Measurements from ENCODE around the gene ZC3H4.
"Not testable (repeated sequence)": the region's sequence is repeated elsewhere in the genome, so short reads cannot be mapped to it uniquely, and the experiment has no call there.

ZC3H4 gene

DNA sequence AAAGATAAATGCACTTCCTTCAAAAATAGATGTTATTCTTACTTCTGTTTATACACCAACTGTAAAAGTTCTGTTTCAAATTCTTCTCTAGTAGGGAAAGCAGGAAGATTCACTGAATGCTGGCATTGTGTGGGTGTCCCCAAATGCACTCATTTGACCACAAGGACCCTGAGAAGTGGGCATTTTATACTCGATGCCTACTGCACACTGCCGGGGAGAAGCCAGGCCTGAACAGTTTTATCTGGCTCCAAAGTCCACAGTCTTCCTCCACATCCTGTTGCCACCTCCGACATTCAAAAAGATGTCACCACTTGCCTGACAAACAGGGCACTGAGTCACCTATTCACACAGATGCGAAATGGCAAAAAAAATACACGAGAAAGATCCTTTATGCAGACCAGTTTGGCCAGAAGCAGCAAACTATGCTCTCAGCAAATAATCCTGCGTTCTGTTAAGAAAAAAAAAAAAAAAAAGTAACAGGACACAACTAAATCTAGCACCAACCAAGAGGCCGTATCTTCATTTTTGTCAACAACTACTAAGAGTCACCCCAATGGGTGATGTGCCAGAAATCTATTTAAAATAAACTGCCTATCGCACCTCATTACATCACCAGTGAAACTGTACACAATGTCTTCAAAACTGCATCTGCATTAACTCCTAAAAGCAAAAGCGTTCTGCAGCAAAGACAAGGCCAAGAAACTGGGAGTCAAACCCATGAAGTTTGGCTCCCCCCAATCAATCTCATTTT is 6.2 kb downstream of the ZC3H4 start:
- peak; percentile 26 to 43 for ATAC-seq

DNA sequence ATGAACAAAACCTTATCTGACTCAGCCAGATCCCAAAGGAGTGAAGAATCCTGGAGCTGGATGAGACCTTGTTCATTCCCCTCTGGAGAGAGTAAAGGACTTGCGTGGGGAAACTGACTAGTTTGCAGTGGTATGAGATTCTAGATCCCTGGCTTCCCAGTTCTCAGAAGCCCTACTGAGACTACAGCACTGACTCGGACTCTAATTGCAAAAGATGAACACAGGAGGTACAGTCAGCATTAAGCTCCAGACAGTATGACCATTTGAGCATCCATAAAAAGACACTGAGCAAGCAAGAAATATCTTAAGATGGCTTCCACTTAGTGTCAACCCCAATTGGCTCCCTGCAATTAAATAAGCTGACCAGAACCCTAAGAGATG is 6.8 kb downstream of the ZC3H4 start:
- no peak for ATAC-seq

DNA sequence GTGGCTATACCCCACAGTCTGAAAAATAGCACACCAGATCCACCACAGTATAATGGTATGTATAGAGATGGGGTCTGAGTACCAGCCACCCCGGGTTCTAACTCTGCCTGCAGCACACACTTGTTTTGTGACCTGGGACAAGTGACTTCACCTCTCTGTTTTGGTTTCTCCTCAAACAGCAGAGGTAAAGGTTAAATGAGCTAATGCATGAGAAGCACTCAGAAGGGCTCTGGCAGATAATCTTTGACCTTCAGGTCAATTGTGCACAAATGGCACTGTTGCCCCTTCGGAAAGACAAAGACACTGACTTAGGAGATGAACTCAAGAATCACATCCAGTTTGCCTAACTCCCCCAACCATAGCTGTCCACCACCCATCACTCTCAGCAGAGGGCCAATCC is 7.7 kb downstream of the ZC3H4 start:
- ATAC-seq = no peak

DNA sequence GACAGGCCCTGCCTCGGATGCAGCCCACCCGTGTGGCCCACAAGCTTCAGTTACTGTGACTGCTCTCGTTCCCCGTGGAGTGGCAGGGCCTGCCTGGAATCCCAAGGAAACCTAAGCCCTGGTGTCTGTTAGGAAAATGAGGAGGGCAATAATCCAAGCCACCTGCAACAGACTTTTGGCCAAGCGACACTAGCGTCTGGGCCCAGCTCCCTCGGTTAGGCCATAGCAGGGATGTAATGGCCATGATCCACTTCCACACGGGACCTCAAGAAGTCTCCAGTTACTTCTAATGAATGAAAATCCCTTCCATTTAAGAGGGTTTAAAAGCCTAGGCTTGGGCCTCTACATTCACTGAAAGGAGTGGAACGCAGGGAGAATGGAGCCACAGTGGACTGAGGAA is 8.9 kb downstream of the ZC3H4 start:
- no peak for ATAC-seq

DNA sequence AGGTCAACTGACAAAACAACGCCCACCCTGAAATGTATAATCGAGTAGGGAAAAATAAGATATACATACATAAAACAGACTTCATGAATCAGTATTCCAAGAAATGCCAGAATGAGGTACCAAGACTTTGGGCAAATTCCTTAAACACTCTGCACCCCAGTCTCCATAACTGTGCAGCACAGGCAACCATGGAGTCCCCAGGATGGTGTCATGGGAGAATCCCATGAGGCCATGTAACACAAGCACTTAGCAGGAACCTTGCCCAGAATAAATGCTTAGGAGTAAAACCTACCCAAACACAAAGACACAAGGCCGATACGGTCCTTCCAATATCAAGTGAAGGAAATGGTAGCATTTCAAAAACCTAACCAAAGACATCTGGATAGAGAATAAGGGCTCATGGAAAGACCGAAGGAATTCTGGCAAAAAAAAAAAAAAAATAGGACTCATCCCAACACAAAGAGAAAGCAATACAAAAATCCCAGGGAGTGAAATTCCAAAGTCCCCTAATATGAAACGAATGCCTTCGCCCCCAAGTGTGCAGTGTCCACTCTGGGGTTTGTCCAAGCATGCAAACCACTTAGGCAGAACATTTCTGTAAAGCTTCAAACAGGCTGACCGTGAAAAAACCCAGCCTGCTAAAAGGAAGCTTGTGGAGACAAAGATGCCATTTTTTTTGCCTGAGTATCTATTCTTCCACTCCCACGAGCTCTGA is 11.1 kb downstream of the ZC3H4 start:
- ATAC-seq = no peak

DNA sequence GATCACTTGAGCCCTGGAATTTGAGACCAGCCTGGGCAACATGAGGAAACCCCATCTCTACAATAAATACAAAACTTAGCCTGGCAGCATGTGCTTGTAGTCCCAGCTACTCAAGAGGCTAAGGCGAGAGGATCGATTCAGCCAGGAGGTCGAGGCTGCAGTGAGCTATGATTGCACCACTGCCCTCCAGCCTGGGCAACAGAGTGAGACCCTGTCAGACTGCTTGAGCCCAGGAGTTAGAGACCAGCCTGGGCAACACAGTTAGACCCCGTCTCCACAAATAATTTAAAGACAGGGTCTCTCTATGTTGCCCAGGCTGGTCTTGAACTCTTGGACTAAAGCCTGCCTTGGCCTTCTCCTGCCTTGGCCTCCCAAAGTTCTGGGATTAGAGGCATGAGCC is 12.5 kb downstream of the ZC3H4 start:
- not testable (repeated sequence) for ATAC-seq

DNA sequence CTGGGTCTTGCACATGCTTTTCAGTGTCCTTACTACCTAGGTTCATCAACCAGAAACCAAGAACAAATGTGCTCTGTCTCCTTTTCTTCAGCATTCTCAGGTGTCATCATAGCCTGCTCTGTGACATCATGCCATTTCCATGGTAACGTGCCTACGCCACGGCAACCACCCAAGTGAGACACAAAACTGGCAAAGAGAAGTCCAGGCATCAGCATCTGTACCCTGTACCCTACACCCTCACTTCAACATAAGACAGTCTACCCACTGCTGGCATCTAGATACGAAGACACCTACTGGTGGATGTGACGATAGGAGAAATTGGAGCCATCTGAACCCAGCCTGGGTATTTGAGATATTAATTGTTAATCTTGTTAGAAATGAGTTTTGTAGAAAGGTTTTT is 13.3 kb downstream of the ZC3H4 start:
- peak in 1 of 2 donors; percentile 56 for ATAC-seq

DNA sequence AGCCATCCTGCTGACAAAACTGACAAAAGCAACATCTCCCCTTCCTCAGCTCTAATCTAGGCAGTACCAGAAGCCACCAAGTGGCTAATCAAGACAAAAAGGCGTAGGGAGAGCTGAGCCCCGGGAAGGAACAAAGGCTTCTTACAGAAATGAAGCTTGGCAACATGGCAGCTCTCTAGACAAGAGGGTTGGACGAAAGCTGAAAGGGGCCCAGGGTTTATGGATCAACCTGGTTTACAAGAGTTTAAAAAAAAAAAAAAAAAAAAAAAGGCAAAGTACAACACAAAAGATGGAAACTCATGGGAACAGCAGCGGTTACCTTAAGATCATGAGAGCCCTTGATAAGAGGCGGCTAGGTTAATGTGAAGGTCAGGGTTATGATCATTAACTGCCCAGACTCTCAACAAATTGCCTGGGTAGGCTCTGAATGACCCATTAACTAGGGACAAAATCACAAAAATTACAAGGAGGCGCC is 14.0 kb downstream of the ZC3H4 start:
- no peak for ATAC-seq

DNA sequence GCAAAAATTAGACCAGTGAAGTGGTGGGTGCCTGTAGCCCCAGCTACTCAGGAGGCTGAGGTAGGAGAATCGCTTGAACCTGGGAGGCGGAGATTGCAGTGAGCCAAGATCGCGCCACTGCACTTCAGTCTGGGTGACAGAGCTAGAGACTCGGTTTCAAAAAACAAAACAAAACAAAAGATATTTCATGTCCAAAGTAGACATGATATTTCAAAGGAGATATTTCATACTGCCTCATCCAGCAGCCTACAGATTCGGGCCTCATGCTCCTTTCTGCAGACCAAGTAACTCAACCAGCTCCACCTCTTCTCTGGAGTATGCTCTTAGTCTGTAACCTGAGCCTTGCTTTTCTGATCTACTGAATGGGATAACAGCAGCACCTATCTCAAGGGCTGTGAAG is 15.0 kb downstream of the ZC3H4 start:
- no peak for ATAC-seq

DNA sequence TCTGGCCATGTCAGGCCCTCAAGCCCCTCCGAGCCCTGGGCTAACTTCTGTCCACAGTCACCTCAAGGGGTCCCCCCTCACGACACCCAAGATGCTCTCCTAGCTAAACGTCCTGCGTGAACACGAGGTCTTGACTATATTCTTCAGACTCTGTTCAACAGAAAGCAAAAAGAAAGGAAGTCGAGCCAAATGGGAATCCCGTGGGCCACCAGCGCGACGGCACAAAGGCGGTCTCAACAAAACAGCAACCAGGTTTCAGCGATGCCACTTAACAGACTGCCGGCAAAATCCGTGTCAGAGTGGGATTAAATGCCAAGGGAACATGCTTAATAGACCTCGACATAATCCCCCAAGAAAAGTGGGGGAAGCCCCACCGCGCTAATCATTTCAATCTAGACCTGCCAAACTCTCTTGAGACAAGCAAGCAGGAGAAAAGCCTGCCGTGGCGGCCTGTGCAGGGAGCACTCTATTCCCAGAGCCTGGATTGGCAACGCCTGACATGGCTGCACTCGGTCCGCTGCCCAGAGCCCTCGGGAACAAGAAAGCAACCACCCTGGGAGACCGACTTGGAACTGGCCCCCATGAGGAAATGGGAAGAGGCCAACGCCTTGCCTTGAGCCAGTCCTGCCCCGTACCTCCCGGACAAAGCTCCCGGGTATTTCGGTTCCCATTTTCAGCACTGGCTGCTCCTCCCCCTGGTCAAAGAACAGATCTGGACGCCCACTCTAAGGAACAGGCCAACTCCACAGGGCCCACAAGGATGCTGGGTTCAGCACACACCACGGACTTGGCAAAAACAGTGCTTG is 16.0 kb downstream of the ZC3H4 start:
- ATAC-seq = no peak

DNA sequence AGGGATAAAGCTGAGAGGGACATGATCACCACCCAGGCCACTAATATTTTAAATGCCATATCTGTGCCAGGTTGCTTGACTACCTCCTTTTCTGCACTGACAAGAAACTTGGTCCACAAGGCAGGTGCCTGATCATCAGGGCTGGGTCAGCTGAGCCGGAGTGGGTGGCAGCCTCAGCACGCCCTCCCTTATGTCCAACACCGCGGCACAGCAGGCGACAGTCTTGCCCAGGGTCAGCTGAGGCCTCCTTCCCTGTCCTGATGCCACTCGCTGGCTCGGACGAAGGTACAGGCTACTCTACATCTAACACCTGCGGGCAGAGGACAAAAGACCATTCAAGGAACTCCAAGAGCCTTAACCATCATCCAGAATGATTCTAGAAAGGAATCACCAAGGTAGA is 16.9 kb downstream of the ZC3H4 start:
- no peak for ATAC-seq

DNA sequence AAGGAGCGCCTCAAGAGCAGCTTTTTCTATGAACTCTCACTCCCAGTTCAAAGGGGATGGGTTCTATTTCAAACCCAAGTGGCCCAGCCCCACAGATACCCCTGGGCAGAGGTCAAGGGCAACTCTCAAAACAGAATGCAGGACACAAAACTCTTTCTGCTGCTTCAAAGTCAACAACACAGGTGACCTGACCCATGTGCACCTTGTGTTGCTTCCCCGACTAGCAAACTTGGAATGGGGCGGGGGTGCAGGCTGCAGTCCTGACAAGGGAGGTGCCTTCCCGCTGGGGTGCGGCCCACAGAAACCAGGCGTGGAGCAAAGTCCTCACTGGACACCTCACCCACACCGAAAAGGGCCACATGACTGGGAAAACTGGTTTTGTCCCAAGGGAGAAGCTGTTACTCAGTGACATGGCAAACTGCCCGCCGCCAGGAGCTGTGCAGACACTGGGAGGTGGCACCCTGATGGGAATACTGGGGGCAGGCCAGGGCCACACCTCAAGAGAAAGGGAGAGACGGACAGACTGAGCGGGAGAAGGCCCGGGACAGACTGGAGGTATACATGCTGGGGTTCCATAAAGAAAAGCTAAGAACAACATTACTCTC is 17.4 kb downstream of the ZC3H4 start:
- no peak for ATAC-seq

DNA sequence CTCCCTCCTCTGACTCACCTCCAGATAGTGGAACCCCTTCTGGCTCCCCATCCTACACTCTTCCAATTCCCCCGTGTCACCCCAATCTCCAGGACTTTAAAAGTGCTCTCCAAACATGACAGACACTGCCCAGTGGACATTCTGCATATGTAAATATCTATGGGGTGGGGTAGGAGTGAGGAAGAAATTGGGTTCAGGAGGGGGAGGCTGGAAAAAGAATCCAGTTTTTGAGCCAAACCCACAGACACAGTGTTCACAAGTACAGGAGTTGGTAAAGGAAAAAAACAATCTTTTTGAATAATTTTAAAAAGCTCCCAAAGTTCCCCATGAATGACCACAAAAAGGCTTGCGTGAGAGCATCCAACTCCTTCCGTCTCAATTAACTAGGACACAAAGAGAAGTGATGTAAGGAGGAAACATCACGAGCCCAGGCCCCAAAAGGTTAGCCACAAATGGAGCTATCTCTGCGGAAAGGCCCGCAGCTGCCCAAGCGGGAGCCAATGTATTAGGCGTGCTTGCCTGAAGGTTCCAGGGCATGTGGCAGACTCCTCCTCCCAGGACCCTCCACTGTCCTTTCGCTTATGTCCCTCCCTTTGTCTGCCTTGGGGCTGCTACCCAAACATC is 18.0 kb downstream of the ZC3H4 start:
- no peak for ATAC-seq

DNA sequence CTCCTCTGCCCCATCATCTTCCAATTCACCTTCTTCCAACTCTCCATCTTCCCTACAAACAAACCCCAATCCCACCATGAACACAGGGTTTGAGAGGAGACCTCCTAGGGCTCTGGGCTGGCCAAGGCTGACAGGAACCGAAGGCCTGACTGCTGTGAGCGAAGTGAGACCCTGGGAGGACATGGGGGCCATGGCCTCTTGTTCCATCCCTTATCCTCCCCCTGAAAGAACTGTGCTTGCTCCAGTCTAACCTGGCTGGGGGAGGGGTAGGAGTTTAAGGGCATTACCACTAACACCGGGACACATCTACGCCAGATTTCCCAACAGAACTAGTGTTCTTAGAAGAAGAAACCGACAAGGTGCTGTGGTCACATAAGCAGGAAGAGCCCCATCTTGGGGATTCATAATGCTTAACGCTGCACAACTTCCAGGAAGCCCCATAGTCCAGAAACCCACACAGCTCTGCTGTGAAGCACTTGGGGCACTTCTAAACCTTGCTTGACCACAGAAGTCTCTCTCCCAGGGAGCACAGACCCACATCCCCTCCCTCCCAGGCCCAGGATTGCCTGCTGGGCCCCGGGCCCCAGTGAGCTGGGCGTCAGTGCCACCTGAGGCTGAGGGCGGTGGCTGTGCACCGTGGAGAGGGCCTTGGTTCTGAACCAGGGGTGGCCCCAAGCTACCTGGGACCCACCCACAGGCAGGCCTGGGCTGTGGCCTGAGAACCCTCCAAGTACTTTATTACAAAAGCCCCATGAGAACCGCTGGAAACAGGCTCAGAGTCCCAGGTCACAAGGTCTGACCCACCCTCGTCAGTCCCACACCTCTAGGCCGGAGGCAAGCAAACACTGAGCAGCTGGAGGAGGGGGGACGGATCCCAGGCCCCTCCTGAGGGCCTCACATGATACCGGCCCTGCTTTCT is 18.8 kb downstream of the ZC3H4 start:
- peak; percentile 61 to 62 for ATAC-seq

DNA sequence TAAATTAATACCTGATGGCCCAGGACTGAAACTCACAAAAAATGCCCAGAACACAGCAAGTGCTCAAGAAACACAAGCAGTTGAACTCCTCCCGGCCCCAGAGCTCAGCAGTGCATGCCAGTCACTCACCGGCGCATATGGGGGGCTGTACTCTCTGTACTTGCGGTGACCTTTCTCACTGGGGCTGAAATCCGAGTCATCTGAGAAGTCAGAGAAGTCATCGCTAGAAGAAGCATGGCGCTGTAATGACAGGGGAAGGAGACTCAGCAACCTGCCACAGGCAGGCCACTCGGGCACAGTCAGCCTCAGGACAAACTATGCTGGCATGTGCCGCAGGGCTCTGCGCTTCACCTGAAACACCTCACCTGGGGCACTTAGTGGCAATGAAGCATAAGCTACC is 19.7 kb downstream of the ZC3H4 start:
- peak; percentile 82 to 86 for ATAC-seq

DNA sequence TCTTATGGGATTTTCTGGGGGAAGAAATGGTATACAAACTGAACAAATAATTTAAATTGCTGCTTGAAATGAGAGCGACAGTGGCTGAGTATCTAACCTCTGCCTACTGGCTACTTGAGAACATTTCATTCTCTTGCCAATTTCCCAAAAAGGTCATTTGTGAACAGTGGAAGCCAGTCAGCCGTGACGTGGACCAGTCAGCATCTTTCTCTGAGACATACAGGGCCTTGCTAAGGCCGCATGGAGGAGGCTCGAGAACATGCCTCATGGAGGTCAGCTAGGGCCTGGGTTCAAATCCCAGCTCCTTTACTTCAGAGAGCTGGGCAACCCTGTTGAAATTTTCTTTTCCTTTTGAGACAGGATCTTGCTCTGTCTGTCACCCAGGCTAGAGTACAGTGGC is 20.3 kb downstream of the ZC3H4 start:
- no peak for ATAC-seq

DNA sequence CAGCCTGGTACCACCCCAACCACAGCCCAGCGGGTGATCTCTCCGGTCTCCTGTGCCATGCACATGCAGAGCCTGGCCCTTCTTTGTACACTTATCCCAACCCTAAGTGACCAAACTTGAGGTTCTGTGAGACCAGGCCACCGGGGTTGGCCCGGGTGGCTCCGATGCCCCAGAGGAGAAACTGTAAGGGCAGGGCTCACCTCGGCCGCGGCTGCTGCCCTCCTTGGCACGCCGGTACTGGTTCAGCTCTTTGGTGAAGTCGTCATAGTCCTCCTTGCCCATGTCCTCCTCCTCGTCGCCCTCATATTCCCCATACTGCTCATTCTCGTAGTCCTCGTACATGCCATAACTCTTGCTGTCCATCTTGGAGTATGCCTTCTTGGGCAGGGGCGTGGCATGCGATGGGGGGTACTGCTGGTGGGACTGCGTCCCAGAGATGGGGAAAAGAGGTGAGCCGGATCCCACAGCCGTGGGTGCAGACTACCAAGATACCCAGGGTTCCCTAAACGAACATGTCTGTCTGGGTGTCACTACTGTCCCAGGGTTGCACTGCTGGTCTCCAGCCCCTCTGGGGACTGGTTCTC is 23.7 kb downstream of the ZC3H4 start:
- ATAC-seq = no peak

DNA sequence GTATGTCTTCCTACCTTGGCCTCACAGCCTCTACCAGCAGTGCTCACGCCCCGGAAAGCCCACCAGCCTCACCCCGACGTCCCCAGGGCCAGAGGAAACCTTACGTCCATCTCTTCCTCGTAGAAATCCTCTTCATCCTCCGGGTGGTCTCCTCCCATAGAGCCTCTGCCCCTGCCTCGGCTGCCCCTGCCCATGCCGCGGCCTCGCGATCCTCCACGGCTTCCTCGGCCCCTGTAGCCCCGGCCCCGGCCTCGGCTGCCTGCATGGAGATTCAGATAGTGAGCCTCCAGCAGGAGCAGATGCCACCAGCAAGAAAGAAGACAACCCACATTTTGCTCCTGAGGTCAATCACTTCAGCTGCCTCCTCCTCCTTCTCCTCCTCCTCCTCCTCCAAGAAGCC is 27.3 kb downstream of the ZC3H4 start:
- no peak for ATAC-seq

DNA sequence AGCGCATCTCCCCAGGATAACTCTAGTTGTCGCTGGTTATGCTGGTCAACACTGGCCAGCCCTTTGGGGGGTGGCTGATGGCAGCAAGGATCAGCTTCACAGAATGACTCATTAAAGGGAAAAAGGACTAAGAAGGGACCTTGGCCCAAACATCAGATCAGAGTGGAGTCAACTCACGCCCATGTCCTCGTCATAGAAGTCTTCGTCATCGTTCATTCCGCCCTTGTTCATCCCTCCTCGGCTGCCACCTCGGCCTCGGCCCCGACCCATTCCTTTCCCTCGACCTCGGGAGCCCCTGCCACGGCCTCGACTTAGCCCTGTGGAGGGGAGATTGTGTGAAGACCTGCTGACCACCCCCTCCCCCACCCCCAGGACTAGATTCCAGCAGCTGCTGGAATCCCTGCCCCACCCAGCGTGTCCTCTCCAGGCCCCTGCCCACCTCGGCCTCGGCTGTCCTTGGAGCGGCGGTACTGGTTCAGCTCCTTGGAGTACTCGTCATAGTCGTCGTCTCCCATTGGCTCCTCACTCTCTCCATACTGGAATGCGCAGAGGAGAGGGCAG is 28.6 kb downstream of the ZC3H4 start:
- ATAC-seq = no peak

DNA sequence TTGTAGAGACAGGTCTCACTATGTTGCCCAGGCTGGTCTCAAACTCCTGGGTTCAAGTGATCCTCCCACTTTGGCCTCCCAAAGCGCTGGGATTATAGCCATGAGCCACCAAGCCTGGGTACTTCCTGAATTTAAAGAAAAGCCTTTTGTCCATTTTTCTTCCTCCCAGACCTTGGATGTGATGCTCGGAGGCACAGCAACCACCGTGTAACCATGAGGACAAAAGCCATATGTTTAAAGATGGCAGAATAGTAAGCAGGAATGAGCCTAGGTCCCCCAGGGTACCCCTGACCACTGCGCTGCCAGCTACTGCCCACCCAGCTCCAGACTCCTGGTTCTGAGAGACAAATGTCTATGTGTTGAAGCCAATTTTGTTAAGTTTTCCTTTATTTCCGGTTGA is 31.1 kb downstream of the ZC3H4 start:
- ATAC-seq = no peak

DNA sequence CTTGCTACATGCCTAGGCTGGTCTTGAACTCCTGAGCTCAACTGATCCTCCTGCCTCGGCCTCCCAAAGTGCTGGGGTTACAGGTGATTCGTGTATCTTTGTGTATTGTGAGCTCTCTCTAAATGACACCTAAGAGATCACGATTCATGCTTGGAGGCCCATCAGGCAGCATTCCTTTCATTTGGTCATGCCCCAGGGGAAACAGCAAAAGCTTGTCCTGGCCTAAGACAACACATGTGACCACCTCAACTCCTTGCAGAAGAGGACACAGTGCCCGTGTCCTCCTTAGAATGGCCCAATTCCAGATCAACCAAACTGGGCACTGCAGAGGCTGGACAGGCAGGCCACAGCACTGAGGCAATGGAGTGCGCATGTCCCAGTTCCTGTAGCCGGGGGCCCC is 32.5 kb downstream of the ZC3H4 start:
- ATAC-seq = no peak
